DMS79 (cell line): Measurements from ENCODE around the gene PCDHB9.
"Not testable (repeated sequence)": the region's sequence is repeated elsewhere in the genome, so short reads cannot be mapped to it uniquely, and the experiment has no call there.

Experiments
- DNase-seq: peaks from one replicate; lab custom pipeline; 2025; lab: John Stamatoyannopoulos, UW

Gene PCDHB9

DNA sequence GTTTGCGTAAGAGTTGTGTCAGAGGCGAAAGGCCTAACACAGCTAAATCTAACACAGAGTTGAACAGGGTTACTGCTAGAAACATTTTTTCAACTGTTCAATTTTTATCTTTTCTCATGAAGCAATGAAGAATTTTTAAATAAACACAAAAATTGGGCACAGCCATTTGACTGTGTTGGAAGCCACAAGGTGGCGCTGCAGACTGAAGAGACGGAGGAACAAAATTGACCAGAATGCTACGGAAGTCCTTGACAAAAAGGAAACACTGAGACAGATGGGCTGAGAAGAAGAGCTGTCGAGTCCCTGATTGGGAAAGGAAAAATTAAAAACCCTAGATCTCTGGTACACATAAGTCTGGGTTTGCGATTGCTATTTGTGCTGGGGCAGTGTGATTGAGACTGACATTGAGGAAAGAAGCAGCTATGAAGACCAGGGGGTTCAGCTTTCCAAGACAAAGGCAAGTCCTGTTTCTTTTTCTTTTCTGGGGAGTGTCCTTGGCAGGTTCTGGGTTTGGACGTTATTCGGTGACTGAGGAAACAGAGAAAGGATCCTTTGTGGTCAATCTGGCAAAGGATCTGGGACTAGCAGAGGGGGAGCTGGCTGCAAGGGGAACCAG is at the start of gene PCDHB9:
Gene PCDHB9, plus strand, starts transcription at position 265 of the 616 bp plus-strand sequence. Its CDS starts 158 bp downstream, at position 423.
- DNase-seq: no peak

DNA sequence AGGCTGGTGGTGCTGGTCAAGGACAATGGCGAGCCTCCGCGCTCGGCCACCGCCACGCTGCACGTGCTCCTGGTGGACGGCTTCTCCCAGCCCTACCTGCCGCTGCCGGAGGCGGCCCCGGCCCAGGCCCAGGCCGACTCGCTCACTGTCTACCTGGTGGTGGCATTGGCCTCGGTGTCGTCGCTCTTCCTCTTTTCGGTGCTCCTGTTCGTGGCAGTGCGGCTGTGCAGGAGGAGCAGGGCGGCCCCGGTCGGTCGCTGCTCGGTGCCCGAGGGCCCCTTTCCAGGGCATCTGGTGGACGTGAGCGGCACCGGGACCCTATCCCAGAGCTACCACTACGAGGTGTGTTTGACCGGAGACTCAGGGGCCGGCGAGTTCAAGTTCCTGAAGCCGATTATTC is 49.6 kb upstream of the PCDHB9 start:
- not testable (repeated sequence) for DNase-seq

- no peak for DNase-seq
Measured at GRCh38 chr5:141149812-141150211, 37.1 kb upstream of the PCDHB9 start, which contains the start of gene PCDHB6. TSS of gene PCDHB6 (plus strand) at chr5:141150057. CDS start at chr5:141150258, 201 bp downstream.

DNA sequence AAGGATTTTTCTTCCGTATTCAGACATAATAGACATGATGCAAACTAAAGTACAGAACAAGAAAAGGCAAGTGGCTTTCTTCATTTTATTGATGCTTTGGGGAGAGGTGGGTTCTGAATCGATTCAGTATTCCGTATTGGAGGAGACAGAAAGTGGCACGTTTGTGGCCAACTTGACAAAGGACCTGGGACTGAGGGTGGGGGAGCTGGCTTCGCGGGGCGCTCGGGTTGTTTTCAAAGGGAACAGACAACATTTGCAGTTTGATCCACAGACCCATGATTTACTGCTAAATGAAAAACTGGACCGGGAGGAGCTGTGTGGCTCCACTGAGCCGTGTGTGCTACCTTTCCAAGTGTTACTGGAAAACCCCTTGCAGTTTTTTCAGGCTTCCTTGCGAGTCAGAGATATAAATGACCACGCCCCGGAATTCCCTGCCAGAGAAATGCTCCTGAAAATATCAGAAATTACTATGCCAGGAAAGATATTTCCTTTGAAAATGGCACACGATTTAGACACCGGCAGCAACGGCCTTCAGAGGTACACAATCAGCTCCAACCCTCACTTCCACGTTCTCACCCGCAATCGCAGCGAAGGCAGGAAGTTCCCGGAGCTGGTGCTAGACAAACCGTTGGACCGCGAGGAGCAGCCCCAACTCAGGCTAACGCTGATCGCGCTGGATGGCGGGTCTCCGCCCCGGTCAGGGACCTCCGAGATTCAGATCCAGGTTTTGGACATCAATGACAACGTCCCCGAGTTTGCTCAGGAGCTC is 36.6 kb upstream of the PCDHB9 start:
- DNase-seq: no peak

GRCh38 chr5:141150993-141151325 is 36.0 kb upstream of the PCDHB9 start:
- no peak for DNase-seq

- DNase-seq: not testable (repeated sequence)
Measured at GRCh38 chr5:141151632-141152031, 35.3 kb upstream of the PCDHB9 start.

DNA sequence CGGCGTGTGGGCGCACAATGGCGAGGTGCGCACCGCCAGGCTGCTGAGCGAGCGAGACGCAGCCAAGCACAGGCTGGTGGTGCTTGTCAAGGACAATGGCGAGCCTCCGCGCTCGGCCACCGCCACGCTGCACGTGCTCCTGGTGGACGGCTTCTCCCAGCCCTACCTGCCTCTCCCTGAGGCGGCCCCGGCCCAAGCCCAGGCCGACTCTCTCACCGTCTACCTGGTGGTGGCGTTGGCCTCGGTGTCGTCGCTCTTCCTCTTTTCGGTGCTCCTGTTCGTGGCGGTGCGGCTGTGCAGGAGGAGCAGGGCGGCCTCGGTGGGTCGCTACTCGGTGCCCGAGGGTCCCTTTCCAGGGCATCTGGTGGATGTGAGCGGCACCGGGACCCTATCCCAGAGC is 34.9 kb upstream of the PCDHB9 start:
- DNase-seq: not testable (repeated sequence)

- no peak for DNase-seq
Measured at GRCh38 chr5:141155540-141156374, 31.2 kb upstream of the PCDHB9 start.

DNA sequence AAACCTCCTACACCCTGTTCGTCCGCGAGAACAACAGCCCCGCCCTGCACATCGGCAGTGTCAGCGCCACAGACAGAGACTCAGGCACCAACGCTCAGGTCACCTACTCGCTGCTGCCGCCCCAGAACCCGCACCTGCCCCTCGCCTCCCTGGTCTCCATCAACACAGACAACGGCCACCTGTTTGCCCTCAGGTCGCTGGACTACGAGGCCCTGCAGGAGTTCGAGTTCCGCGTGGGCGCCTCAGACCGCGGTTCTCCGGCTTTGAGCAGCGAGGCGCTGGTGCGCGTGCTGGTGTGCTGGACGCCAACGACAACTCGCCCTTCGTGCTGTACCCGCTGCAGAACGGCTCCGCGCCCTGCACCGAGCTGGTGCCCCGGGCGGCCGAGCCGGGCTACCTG is 29.6 kb upstream of the PCDHB9 start:
- not testable (repeated sequence) for DNase-seq

GRCh38 chr5:141157901-141158300 is 29.1 kb upstream of the PCDHB9 start:
- DNase-seq: not testable (repeated sequence)

GRCh38 chr5:141172381-141173204 is 14.4 kb upstream of the PCDHB9 start, which contains the start of gene PCDHB7:
TSS of gene PCDHB7 (plus strand) at chr5:141172644. CDS start at chr5:141172836, 192 bp downstream.
- DNase-seq: no peak

DNA sequence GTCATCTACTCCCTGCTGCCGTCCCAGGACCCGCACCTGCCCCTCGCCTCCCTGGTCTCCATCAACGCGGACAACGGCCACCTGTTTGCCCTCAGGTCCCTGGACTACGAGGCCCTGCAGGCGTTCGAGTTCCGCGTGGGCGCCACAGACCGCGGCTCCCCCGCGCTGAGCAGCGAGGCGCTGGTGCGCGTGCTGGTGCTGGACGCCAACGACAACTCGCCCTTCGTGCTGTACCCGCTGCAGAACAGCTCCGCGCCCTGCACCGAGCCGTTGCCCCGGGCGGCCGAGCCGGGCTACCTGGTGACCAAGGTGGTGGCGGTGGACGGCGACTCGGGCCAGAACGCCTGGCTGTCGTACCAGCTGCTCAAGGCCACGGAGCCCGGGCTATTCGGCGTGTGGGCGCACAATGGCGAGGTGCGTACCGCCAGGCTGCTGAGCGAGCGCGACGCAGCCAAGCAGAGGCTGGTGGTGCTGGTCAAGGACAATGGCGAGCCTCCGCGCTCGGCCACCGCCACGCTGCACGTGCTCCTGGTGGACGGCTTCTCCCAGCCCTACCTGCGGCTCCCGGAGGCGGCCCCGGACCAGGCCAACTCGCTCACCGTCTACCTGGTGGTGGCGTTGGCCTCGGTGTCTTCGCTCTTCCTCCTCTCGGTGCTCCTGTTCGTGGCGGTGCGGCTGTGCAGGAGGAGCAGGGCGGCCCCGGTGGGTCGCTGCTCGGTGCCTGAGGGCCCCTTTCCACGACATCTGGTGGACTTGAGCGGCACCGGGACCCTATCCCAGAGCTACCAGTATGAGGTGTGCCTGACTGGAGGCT is 12.5 kb upstream of the PCDHB9 start:
- DNase-seq: not testable (repeated sequence)

- no peak for DNase-seq
Measured at GRCh38 chr5:141175933-141176332, 11.0 kb upstream of the PCDHB9 start.

- peak; percentile 55 for DNase-seq
Measured at GRCh38 chr5:141177577-141178191, 9.3 kb upstream of the PCDHB9 start, which contains the start of gene PCDHB8. TSS of gene PCDHB8 (plus strand) at chr5:141177790. CDS start at chr5:141178035, 245 bp downstream.

GRCh38 chr5:141179371-141179770 is 7.6 kb upstream of the PCDHB9 start:
- not testable (repeated sequence) for DNase-seq

DNA sequence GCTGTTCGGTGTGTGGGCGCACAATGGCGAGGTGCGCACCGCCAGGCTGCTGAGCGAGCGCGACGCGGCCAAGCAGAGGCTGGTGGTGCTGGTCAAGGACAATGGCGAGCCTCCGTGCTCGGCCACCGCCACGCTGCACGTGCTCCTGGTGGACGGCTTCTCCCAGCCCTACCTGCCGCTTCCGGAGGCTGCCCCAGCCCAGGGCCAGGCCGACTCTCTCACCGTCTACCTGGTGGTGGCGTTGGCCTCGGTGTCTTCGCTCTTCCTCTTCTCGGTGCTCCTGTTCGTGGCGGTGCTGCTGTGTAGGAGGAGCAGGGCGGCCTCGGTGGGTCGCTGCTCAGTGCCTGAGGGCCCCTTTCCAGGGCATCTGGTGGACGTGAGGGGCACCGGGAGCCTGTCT is 7.1 kb upstream of the PCDHB9 start:
- not testable (repeated sequence) for DNase-seq

DNA sequence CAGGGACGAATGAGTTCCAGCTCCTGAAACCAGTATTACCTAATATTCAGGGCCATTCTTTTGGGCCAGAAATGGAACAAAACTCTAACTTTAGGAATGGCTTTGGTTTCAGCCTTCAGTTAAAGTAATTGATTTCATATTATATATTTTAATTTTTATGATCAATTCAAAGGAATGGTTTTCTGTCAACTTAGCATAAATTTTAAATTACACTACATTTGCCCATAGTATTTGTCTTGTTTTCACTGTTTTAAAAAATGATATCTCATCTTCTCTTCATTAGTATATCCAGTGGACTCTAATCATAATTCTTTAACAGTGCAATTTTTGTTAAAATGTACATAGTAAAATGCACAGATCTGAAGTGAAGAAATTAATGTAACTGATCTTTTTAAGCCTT is 6.6 kb upstream of the PCDHB9 start:
- DNase-seq: no peak

DNA sequence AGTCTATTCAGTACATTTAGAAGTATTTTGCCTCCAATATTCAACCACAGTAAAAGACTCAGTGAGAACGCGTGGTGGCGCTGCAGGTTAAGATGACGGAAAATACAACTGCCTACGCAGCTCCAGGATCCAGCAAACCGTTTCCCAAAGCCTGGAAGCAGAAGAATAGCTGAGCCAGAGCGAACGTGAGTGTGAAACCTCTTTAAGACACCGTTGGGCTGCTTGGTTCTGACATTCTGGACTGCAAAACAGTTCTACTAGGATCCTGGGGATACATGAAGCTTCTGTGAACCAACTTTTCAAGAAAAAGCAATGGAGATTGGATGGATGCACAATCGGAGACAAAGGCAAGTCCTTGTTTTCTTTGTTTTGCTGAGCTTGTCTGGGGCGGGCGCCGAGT is 4.7 kb upstream of the PCDHB9 start, which contains the start of gene PCDHB16:
Gene PCDHB16, plus strand, starts transcription at position 140 of the 400 bp plus-strand sequence. Its CDS starts 173 bp downstream, at position 313.
- no peak for DNase-seq

DNA sequence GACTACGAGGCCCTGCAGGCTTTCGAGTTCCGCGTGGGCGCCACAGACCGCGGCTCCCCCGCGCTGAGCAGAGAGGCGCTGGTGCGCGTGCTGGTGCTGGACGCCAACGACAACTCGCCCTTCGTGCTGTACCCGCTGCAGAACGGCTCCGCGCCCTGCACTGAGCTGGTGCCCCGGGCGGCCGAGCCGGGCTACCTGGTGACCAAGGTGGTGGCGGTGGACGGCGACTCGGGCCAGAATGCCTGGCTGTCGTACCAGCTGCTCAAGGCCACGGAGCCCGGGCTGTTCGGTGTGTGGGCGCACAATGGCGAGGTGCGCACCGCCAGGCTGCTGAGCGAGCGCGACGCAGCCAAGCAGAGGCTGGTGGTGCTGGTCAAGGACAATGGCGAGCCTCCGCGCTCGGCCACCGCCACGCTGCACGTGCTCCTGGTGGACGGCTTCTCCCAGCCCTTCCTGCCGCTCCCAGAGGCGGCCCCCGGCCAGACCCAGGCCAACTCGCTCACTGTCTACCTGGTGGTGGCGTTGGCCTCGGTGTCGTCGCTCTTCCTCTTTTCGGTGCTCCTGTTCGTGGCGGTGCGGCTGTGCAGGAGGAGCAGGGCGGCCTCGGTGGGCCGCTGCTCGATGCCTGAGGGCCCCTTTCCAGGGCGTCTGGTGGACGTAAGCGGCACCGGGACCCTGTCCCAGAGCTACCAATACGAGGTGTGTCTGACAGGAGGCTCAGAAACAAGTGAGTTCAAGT is 2.7 kb upstream of the PCDHB9 start:
- not testable (repeated sequence) for DNase-seq
